Endothelial cell of umbilical vein (primary cell): ENCODE results near the gene SPHK2. TPM values are rescaled to one million over a fixed set of nuclear protein-coding genes. Genes with fewer than 3 reads are reported as not detected.

Experiments
- BruUV-seq: library from RNA; stranded (reverse); fragments of 400-500 nt; replicated peaks from 2 replicates; lab custom pipeline; 2021; lab: Mats Ljungman, UMichigan
- CTCF ChIA-PET: fragments of 300-600, 350-600 bp; sonication (Branson Sonifier 250); formaldehyde crosslinking; loops from one replicate; lab custom pipeline; 2021; ENCODE audit warnings: antibody characterized with exemption, inconsistent platforms; lab: Charles Lee
- POLR2A ChIA-PET: fragments of 300-600, 350-600 bp; sonication (Branson Sonifier 250); formaldehyde crosslinking; loops from one replicate; lab custom pipeline; 2021; ENCODE audit warnings: antibody characterized with exemption, inconsistent platforms; lab: Charles Lee
- DNase-seq: peaks from one replicate; pipeline ENCODE4 v3.0.0-alpha.2; 2011; ENCODE audit warnings: low read depth, low spot score
- FAIRE-seq: peaks from 2 replicates; lab custom pipeline; 2011; peaks lifted over from hg19 to GRCh38; lab: Jason Lieb, UNC
- H2AFZ ChIP-seq: 2 replicates; pipeline ENCODE4 v1.6.0; 2012; ENCODE audit warnings: low read depth, low read length, control low read depth, inconsistent platforms
- H3K27ac ChIP-seq: 2 replicates; pipeline ENCODE4 v1.5.1; 2011; ENCODE audit warnings: low read depth, mild to moderate bottlenecking, control low read depth, low read length, moderate library complexity; ENCODE audit not compliant: insufficient read depth
- H3K27me3 ChIP-seq, 2 experiments: 2 replicates each; pipeline versions ENCODE4 v1.6.0 to v1.6.1; 2011; ENCODE audit warnings: low read length in 2 of 2, mixed read lengths in 1 of 2; ENCODE audit not compliant: control insufficient read depth in 2 of 2, insufficient read depth in 2 of 2
- H3K36me3 ChIP-seq, 2 experiments: 2 replicates in 1 of 2; 3 replicates in 1 of 2; pipeline ENCODE4 v1.5.1; 2011; ENCODE audit warnings: low read length in 2 of 2, mild to moderate bottlenecking in 1 of 2, moderate library complexity in 1 of 2; ENCODE audit not compliant: control insufficient read depth in 2 of 2, insufficient read depth in 2 of 2; ENCODE audit errors: extremely low read depth in 1 of 2
- H3K4me1 ChIP-seq: 3 replicates; pipeline ENCODE4 v1.5.1; 2011; ENCODE audit warnings: mild to moderate bottlenecking, low read length; ENCODE audit not compliant: control insufficient read depth, insufficient read depth; ENCODE audit errors: extremely low read depth
- H3K4me2 ChIP-seq: 2 replicates; pipeline ENCODE4 v1.6.1; 2011; ENCODE audit warnings: low read length, control low read depth, mixed read lengths; ENCODE audit not compliant: insufficient read depth
- H3K4me3 ChIP-seq, 3 experiments: fragments of 200-600 bp in 1 of 3; sonication (generic), shearing (Covaris generic) in 1 of 3; replicated peaks in 1 of 3; 2 replicates each; pipeline ENCODE4 v1.5.1; 2011 to 2016; ENCODE audit warnings: control low read depth in 3 of 3, low read length in 3 of 3, mild to moderate bottlenecking in 2 of 3, inconsistent platforms in 1 of 3, low read depth in 1 of 3, moderate library complexity in 1 of 3; ENCODE audit not compliant: insufficient read depth in 1 of 3
- H3K79me2 ChIP-seq: 2 replicates; pipeline ENCODE4 v1.6.0; 2012; ENCODE audit warnings: low read length, inconsistent platforms; ENCODE audit not compliant: control insufficient read depth, insufficient read depth
- H3K9ac ChIP-seq: replicated peaks from 2 replicates; pipeline ENCODE3; 2011; ENCODE audit warnings: low read length, control low read depth; ENCODE audit not compliant: insufficient read depth; ENCODE audit errors: extremely low read depth
- H3K9me1 ChIP-seq: replicated peaks from 3 replicates; pipeline ENCODE4 v1.6.0; 2011; ENCODE audit warnings: mild to moderate bottlenecking, low read length; ENCODE audit not compliant: control insufficient read depth, insufficient read depth; ENCODE audit errors: extremely low read depth
- H3K9me3 ChIP-seq: replicated peaks from 2 replicates; pipeline ENCODE4 v1.5.1; 2012; ENCODE audit warnings: low read length, inconsistent platforms; ENCODE audit not compliant: control insufficient read depth, insufficient read depth
- H4K20me1 ChIP-seq: replicated peaks from 2 replicates; pipeline ENCODE3; 2011; ENCODE audit warnings: mild to moderate bottlenecking, low read length; ENCODE audit not compliant: control insufficient read depth, insufficient read depth; ENCODE audit errors: extremely low read depth
- CTCF ChIP-seq, 2 donors: IDR thresholded peaks; 1 replicate in 1 of 2; 2 replicates in 1 of 2; pipeline ENCODE4 v1.5.1; 2011; ENCODE audit warnings: low read length in 2 of 2, mild to moderate bottlenecking in 2 of 2, moderate library complexity in 2 of 2, control low read depth in 1 of 2, inconsistent platforms in 1 of 2, low read depth in 1 of 2; ENCODE audit not compliant: insufficient read depth in 1 of 2; ENCODE audit errors: extremely low read depth in 1 of 2
- EZH2 ChIP-seq: IDR thresholded peaks from 2 replicates; pipeline ENCODE4 v1.6.1; 2012; ENCODE audit warnings: borderline replicate concordance, low read depth, mild to moderate bottlenecking, moderate library complexity, low read length, inconsistent platforms; ENCODE audit not compliant: severe bottlenecking
- FOS ChIP-seq: IDR thresholded peaks from 2 replicates; pipeline ENCODE4 v1.6.1; 2011; ENCODE audit warnings: mild to moderate bottlenecking, low read length, moderate library complexity, borderline replicate concordance; ENCODE audit not compliant: insufficient read depth
- GATA2 ChIP-seq: IDR thresholded peaks from 2 replicates; pipeline ENCODE4 v1.7.0; 2011; ENCODE audit warnings: low read depth, mild to moderate bottlenecking, moderate library complexity, mixed read lengths, low read length; ENCODE audit not compliant: insufficient read length, insufficient read depth
- JUN ChIP-seq: IDR thresholded peaks from 2 replicates; pipeline ENCODE4 v1.6.1; 2011; ENCODE audit warnings: borderline replicate concordance, low read depth; ENCODE audit not compliant: insufficient read length, insufficient read depth
- MYC ChIP-seq: IDR thresholded peaks from one replicate; pipeline ENCODE4 v1.6.1; 2011; ENCODE audit warnings: mild to moderate bottlenecking, low read depth, low read length
- POLR2A ChIP-seq: IDR thresholded peaks from 2 replicates; pipeline ENCODE4 v1.6.1; 2012; ENCODE audit warnings: low read depth, mild to moderate bottlenecking, control low read depth, low read length
- POLR2AphosphoS5 ChIP-seq: IDR thresholded peaks from 2 replicates; pipeline ENCODE4 v1.6.1; 2012; ENCODE audit warnings: low read depth, mild to moderate bottlenecking, control low read depth, low read length, moderate library complexity; ENCODE audit not compliant: insufficient read depth
- dilution Hi-C: fragments of 300-500 bp; cut with MboI; formaldehyde crosslinking; loops from one replicate; pipeline ENCODE4 v1.15.0; 2019; ENCODE audit warnings: low sequenced_read_pairs; ENCODE audit not compliant: extremely low pct_ligation_motif_present
- intact Hi-C: fragments of 100-400 bp; cut with micrococcal nuclease; formaldehyde crosslinking; loops from one replicate; pipeline ENCODE4 v1.10.0; 2022
- polyA plus RNA-seq, 4 experiments: library from polyadenylated mRNA; depleted of rRNA in 3 of 4; stranded (reverse) in 3 of 4; unstranded in 1 of 4; fragments of >200 nt; gene quantifications; 2 replicates each; pipeline versions ENCODE4 v1.2.1 to v1.2.3, GENCODE V29; 2011 to 2012; ENCODE audit warnings: missing spikeins in 1 of 4
- total RNA-seq: library from RNA; stranded (reverse); gene quantifications from 2 replicates; pipeline ENCODE4 v1.2.3, GENCODE V29; 2021
- TF ChIP-seq, protein P1 (sequence below): IDR thresholded peaks from 2 replicates; pipeline ENCODE4 v1.6.1; 2011; ENCODE audit not compliant: insufficient read depth, insufficient read length

SPHK2 gene
- total and polyA plus RNA-seq, 2 donors (not counting 3 experiments of a cell fraction or from before 2014, with no cell fraction given), result 20.2 to 31.1 TPM

- FAIRE-seq, result no peak
- Histone ChIP-seq H3K27ac (no peak overlapping the region), H4K20me1 (no peaks in the 10 kb centered on the region), H3K9me3 (no peaks in the 10 kb centered on the region), H3K27me3 (no peaks in the 10 kb centered on the region), H3K4me1 (peaks cover 14% of the 10 kb centered on the region), H3K79me2 (no peaks in the 10 kb centered on the region), H3K9ac (no peak overlapping the region), H3K4me3 (no peak overlapping the region), H3K36me3 (peaks cover 0 to 2% of the 10 kb centered on the region in 2 experiments), H3K9me1 (no peaks in the 10 kb centered on the region), H3K4me2 (no peak overlapping the region), H2AFZ (no peak overlapping the region)
- TF ChIP-seq POLR2A (no peak), CTCF (IDR thresholded peaks at IDR 0.05; ENCODE audit: extremely low read depth in 1 of 2, insufficient read depth in 1 of 2, low read depth in 1 of 2, low read length in 2 of 2) (no peak), POLR2AphosphoS5 (no peak), GATA2 (no peak), JUN (no peak), EZH2 (no peak), FOS (no peak), MYC (no peak)
- TF ChIP-seq, protein P1, sequence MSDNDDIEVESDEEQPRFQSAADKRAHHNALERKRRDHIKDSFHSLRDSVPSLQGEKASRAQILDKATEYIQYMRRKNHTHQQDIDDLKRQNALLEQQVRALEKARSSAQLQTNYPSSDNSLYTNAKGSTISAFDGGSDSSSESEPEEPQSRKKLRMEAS, result no peak
- DNase-seq, result no peak
- intact Hi-C loops, result no loop called here
- ChIA-PET POLR2A (interaction anchor here (2.0 kb wide), 1 partner anchor 9 kb away, joined by 10 read pairs; the partner anchor contains the start of genes RPL18 and SPHK2), CTCF (interaction anchor here (0.9 to 1.0 kb wide), 3 partner anchors 44 to 123 kb away, joined by 3 read pairs; no protein-coding TSS in a partner anchor)
- dilution Hi-C loops, result no loop called here
- no TSS peak for BruUV-seq
Measured at GRCh38 chr19:48628486-48629296, 9.4 kb downstream of the SPHK2 start.
